ENCODE results near the gene ARID5B.

The ARID5B gene

GRCh38 chr10:61994405-61995219, 93.1 kb downstream of the ARID5B start:
- no peak overlapping the region for H4K8ac ChIP-seq (ENCODE audit: low read depth, low read length)
- no peaks in the 10 kb centered on the region for H3K79me1 ChIP-seq (ENCODE audit: low read depth, low read length)
- H2BK12ac ChIP-seq (ENCODE audit: low read length): no peak overlapping the region
- no peaks in the 10 kb centered on the region for H3K36me3 ChIP-seq (replicated peaks in 1 of 2; ENCODE audit: control insufficient read depth in 2 of 2, insufficient read depth in 2 of 2, low read length in 2 of 2)
- no peak overlapping the region for H3K4ac ChIP-seq (ENCODE audit: low read length)
- H3K4me1 ChIP-seq (ENCODE audit: control insufficient read depth in 2 of 2, insufficient read depth in 1 of 2, low read depth in 1 of 2, low read length in 2 of 2): peaks cover 0 to 26% of the 10 kb centered on the region in 2 donors
- DNase-seq (ENCODE audit: low spot score): peak; percentile 3
- H2BK120ac ChIP-seq (ENCODE audit: low read depth, low read length): no peak overlapping the region
- no peak overlapping the region for H3K9ac ChIP-seq (ENCODE audit: low read depth, low read length, poor library complexity)
- no peak overlapping the region for H3K4me3 ChIP-seq (ENCODE audit: low read length in 2 of 2)
- WGBS, 2 donors (ENCODE audit: extremely low coverage in 2 of 2, insufficient read length in 2 of 2, insufficient replicate concordance in 1 of 2): no CpG with 5 or more reads among the region's 7 CpGs
- H3K9me3 ChIP-seq (replicated peaks in 1 of 2; ENCODE audit: control insufficient read depth in 2 of 2, insufficient read depth in 1 of 2, low read depth in 1 of 2, low read length in 2 of 2): no peaks in the 10 kb centered on the region
- no peak overlapping the region for H3K27ac ChIP-seq (replicated peaks; ENCODE audit: low read length)
- H3K14ac ChIP-seq (ENCODE audit: low read length): no peak overlapping the region
- H2AK5ac ChIP-seq (ENCODE audit: low read depth, low read length): no peak overlapping the region
- H3K23ac ChIP-seq (ENCODE audit: low read depth, low read length, poor library complexity): no peak overlapping the region
- H3K18ac ChIP-seq (ENCODE audit: low read length): no peak overlapping the region
- H2BK5ac ChIP-seq (ENCODE audit: low read length): no peak overlapping the region
- no peak overlapping the region for H2BK15ac ChIP-seq (ENCODE audit: low read length)
- H3K27me3 ChIP-seq (ENCODE audit: control insufficient read depth in 3 of 3, insufficient read depth in 3 of 3, low read depth in 1 of 3, low read length in 3 of 3): no peaks in the 10 kb centered on the region
- H4K91ac ChIP-seq (ENCODE audit: low read depth, low read length, poor library complexity): no peak overlapping the region
- peak overlapping the region; percentile 56 for H2AFZ ChIP-seq (ENCODE audit: low read length)
- no peak overlapping the region for H3K4me2 ChIP-seq (ENCODE audit: insufficient read depth, low read length, poor library complexity, severe bottlenecking)

- Histone ChIP-seq H3K4ac (ENCODE audit: low read length) (no peak overlapping the region), H2BK5ac (ENCODE audit: low read length) (no peak overlapping the region), H3K4me2 (ENCODE audit: insufficient read depth, low read length, poor library complexity, severe bottlenecking) (no peak overlapping the region), H3K79me1 (ENCODE audit: low read depth, low read length) (no peaks in the 10 kb centered on the region), H2AK5ac (ENCODE audit: low read depth, low read length) (no peak overlapping the region), H3K4me3 (ENCODE audit: low read length in 2 of 2) (no peak overlapping the region), H2BK12ac (ENCODE audit: low read length) (no peak overlapping the region), H3K23ac (ENCODE audit: low read depth, low read length, poor library complexity) (no peak overlapping the region), H3K9ac (ENCODE audit: low read depth, low read length, poor library complexity) (no peak overlapping the region), H4K91ac (ENCODE audit: low read depth, low read length, poor library complexity) (no peak overlapping the region), H3K18ac (ENCODE audit: low read length) (no peak overlapping the region), H3K4me1 (ENCODE audit: control insufficient read depth in 2 of 2, insufficient read depth in 1 of 2, low read depth in 1 of 2, low read length in 2 of 2) (peaks cover 0 to 26% of the 10 kb centered on the region in 2 donors), H3K36me3 (replicated peaks in 1 of 2; ENCODE audit: control insufficient read depth in 2 of 2, insufficient read depth in 2 of 2, low read length in 2 of 2) (no peaks in the 10 kb centered on the region), H3K9me3 (replicated peaks in 1 of 2; ENCODE audit: control insufficient read depth in 2 of 2, insufficient read depth in 1 of 2, low read depth in 1 of 2, low read length in 2 of 2) (no peaks in the 10 kb centered on the region), H3K27ac (replicated peaks; ENCODE audit: low read length) (no peak overlapping the region), H3K27me3 (ENCODE audit: control insufficient read depth in 3 of 3, insufficient read depth in 3 of 3, low read depth in 1 of 3, low read length in 3 of 3) (no peaks in the 10 kb centered on the region), H2AFZ (ENCODE audit: low read length) (no peak overlapping the region), H4K8ac (ENCODE audit: low read depth, low read length) (no peak overlapping the region), H2BK120ac (ENCODE audit: low read depth, low read length) (no peak overlapping the region), H2BK15ac (ENCODE audit: low read length) (no peak overlapping the region), H3K14ac (ENCODE audit: low read length) (no peak overlapping the region)
- DNase-seq (ENCODE audit: low spot score): no peak
- no CpG with 5 or more reads among the region's 3 CpGs for WGBS, 2 donors (ENCODE audit: extremely low coverage in 2 of 2, insufficient read length in 2 of 2, insufficient replicate concordance in 1 of 2)
These were observed 93.7 kb downstream of the ARID5B start for GRCh38 chr10:61995220-61995503.

- no peak overlapping the region for H4K91ac ChIP-seq (ENCODE audit: low read depth, low read length, poor library complexity)
- H2AFZ ChIP-seq (ENCODE audit: low read length): no peak overlapping the region
- H3K4me3 ChIP-seq (ENCODE audit: low read length in 2 of 2): no peak overlapping the region
- H3K23ac ChIP-seq (ENCODE audit: low read depth, low read length, poor library complexity): no peak overlapping the region
- no peak overlapping the region for H3K9ac ChIP-seq (ENCODE audit: low read depth, low read length, poor library complexity)
- no peak for DNase-seq (ENCODE audit: low spot score)
- no peaks in the 10 kb centered on the region for H3K36me3 ChIP-seq (replicated peaks in 1 of 2; ENCODE audit: control insufficient read depth in 2 of 2, insufficient read depth in 2 of 2, low read length in 2 of 2)
- H2BK12ac ChIP-seq (ENCODE audit: low read length): no peak overlapping the region
- peaks cover 0 to 13% of the 10 kb centered on the region in 2 donors for H3K4me1 ChIP-seq (ENCODE audit: control insufficient read depth in 2 of 2, insufficient read depth in 1 of 2, low read depth in 1 of 2, low read length in 2 of 2)
- no peak overlapping the region for H3K18ac ChIP-seq (ENCODE audit: low read length)
- no peak overlapping the region for H2BK5ac ChIP-seq (ENCODE audit: low read length)
- no peak overlapping the region for H2BK15ac ChIP-seq (ENCODE audit: low read length)
- H3K14ac ChIP-seq (ENCODE audit: low read length): no peak overlapping the region
- H3K9me3 ChIP-seq (replicated peaks in 1 of 2; ENCODE audit: control insufficient read depth in 2 of 2, insufficient read depth in 1 of 2, low read depth in 1 of 2, low read length in 2 of 2): no peaks in the 10 kb centered on the region
- H3K27ac ChIP-seq (replicated peaks; ENCODE audit: low read length): no peak overlapping the region
- H3K4ac ChIP-seq (ENCODE audit: low read length): no peak overlapping the region
- WGBS, 2 donors (ENCODE audit: extremely low coverage in 2 of 2, insufficient read length in 2 of 2, insufficient replicate concordance in 1 of 2): no CpG with 5 or more reads among the region's 1 CpG
- no peak overlapping the region for H3K4me2 ChIP-seq (ENCODE audit: insufficient read depth, low read length, poor library complexity, severe bottlenecking)
- H3K27me3 ChIP-seq (ENCODE audit: control insufficient read depth in 3 of 3, insufficient read depth in 3 of 3, low read depth in 1 of 3, low read length in 3 of 3): no peaks in the 10 kb centered on the region
- no peak overlapping the region for H2AK5ac ChIP-seq (ENCODE audit: low read depth, low read length)
- no peak overlapping the region for H4K8ac ChIP-seq (ENCODE audit: low read depth, low read length)
- H2BK120ac ChIP-seq (ENCODE audit: low read depth, low read length): no peak overlapping the region
- H3K79me1 ChIP-seq (ENCODE audit: low read depth, low read length): no peaks in the 10 kb centered on the region
These were observed 97.4 kb downstream of the ARID5B start for GRCh38 chr10:61998937-61999336.

GRCh38 chr10:62000037-62000603, 98.6 kb downstream of the ARID5B start:
- H2BK5ac ChIP-seq (ENCODE audit: low read length): peak overlapping the region; percentile 42
- H2BK15ac ChIP-seq (ENCODE audit: low read length): no peak overlapping the region
- H2BK12ac ChIP-seq (ENCODE audit: low read length): no peak overlapping the region
- H4K91ac ChIP-seq (ENCODE audit: low read depth, low read length, poor library complexity): no peak overlapping the region
- H3K23ac ChIP-seq (ENCODE audit: low read depth, low read length, poor library complexity): no peak overlapping the region
- H3K4me2 ChIP-seq (ENCODE audit: insufficient read depth, low read length, poor library complexity, severe bottlenecking): no peak overlapping the region
- no peak overlapping the region for H3K4ac ChIP-seq (ENCODE audit: low read length)
- no peak for DNase-seq (ENCODE audit: low spot score)
- no peak overlapping the region for H3K18ac ChIP-seq (ENCODE audit: low read length)
- no peak overlapping the region for H2BK120ac ChIP-seq (ENCODE audit: low read depth, low read length)
- no peaks in the 10 kb centered on the region for H3K27me3 ChIP-seq (ENCODE audit: control insufficient read depth in 3 of 3, insufficient read depth in 3 of 3, low read depth in 1 of 3, low read length in 3 of 3)
- no peak overlapping the region for H3K9ac ChIP-seq (ENCODE audit: low read depth, low read length, poor library complexity)
- no peak overlapping the region for H3K4me3 ChIP-seq (ENCODE audit: low read length in 2 of 2)
- no peak overlapping the region for H4K8ac ChIP-seq (ENCODE audit: low read depth, low read length)
- H3K14ac ChIP-seq (ENCODE audit: low read length): no peak overlapping the region
- WGBS, 2 donors (ENCODE audit: extremely low coverage in 2 of 2, insufficient read length in 2 of 2, insufficient replicate concordance in 1 of 2): no CpG with 5 or more reads among the region's 20 CpGs
- H3K27ac ChIP-seq (replicated peaks; ENCODE audit: low read length): no peak overlapping the region
- H3K4me1 ChIP-seq (ENCODE audit: control insufficient read depth in 2 of 2, insufficient read depth in 1 of 2, low read depth in 1 of 2, low read length in 2 of 2): peaks cover 0 to 10% of the 10 kb centered on the region in 2 donors
- H3K9me3 ChIP-seq (replicated peaks in 1 of 2; ENCODE audit: control insufficient read depth in 2 of 2, insufficient read depth in 1 of 2, low read depth in 1 of 2, low read length in 2 of 2): no peaks in the 10 kb centered on the region
- H3K79me1 ChIP-seq (ENCODE audit: low read depth, low read length): no peaks in the 10 kb centered on the region
- no peak overlapping the region for H2AFZ ChIP-seq (ENCODE audit: low read length)
- no peaks in the 10 kb centered on the region for H3K36me3 ChIP-seq (replicated peaks in 1 of 2; ENCODE audit: control insufficient read depth in 2 of 2, insufficient read depth in 2 of 2, low read length in 2 of 2)
- no peak overlapping the region for H2AK5ac ChIP-seq (ENCODE audit: low read depth, low read length)
